Subcutaneous abdominal adipose tissue (tissue), 5 donors: ENCODE data around the gene DOK6.

Experiments
- H3K27ac ChIP-seq: one replicate; pipeline ENCODE4 v1.7.0; 2013; ENCODE audit warnings: low read depth, mild to moderate bottlenecking, inconsistent platforms, low read length, moderate library complexity
- H3K27me3 ChIP-seq, 5 donors: one replicate each; pipeline ENCODE4 v1.7.0; 2013; ENCODE audit warnings: low read length in 5 of 5, inconsistent platforms in 1 of 5; ENCODE audit not compliant: control insufficient read depth in 5 of 5, insufficient read depth in 4 of 5
- H3K36me3 ChIP-seq, 5 donors: one replicate each; pipeline ENCODE4 v1.7.0; 2013; ENCODE audit warnings: low read length in 5 of 5; ENCODE audit not compliant: control insufficient read depth in 5 of 5, insufficient read depth in 5 of 5
- H3K4me1 ChIP-seq, 5 donors: one replicate each; pipeline ENCODE4 v1.7.0; 2013; ENCODE audit warnings: low read length in 5 of 5, mild to moderate bottlenecking in 3 of 5, moderate library complexity in 1 of 5; ENCODE audit not compliant: control insufficient read depth in 5 of 5, insufficient read depth in 5 of 5
- H3K4me3 ChIP-seq, 5 donors: one replicate each; pipeline ENCODE4 v1.7.0; 2013; ENCODE audit warnings: low read length in 5 of 5, low read depth in 1 of 5
- H3K9ac ChIP-seq, 5 donors: one replicate each; pipeline ENCODE4 v1.7.0; 2013; ENCODE audit warnings: low read length in 5 of 5, mild to moderate bottlenecking in 4 of 5, moderate library complexity in 3 of 5
- H3K9me3 ChIP-seq, 5 donors: one replicate each; pipeline ENCODE4 v1.7.0; 2013; ENCODE audit warnings: low read length in 5 of 5; ENCODE audit not compliant: control insufficient read depth in 5 of 5
- donor health status: healthy.
- donor health status: healthy.
- donor health status: healthy.
- donor health status: healthy.
- donor health status: healthy.

The DOK6 gene

GRCh38 chr18:69590150-69590549, 189.5 kb downstream of the DOK6 start:
- H3K27me3 ChIP-seq: no peaks in the 10 kb centered on the region
- H3K4me3 ChIP-seq: no peak overlapping the region
- H3K9ac ChIP-seq: no peak overlapping the region

GRCh38 chr18:69596345-69596744, 195.7 kb downstream of the DOK6 start:
- Histone ChIP-seq H3K36me3 (no peaks in the 10 kb centered on the region), H3K4me1 (no peaks in the 10 kb centered on the region), H3K9me3 (peaks cover 0 to 11% (median 0%) of the 10 kb centered on the region in 5 donors), H3K9ac (no peak overlapping the region), H3K27me3 (no peaks in the 10 kb centered on the region), H3K4me3 (no peak overlapping the region), H3K27ac (no peak overlapping the region)

More at GRCh38 chr18:69590150-69590549, 189.5 kb downstream of the DOK6 start:
- Histone ChIP-seq H3K9me3 (no peaks in the 10 kb centered on the region), H3K36me3 (no peaks in the 10 kb centered on the region), H3K27ac (no peak overlapping the region), H3K4me1 (no peaks in the 10 kb centered on the region)

GRCh38 chr18:69597561-69597960, 196.9 kb downstream of the DOK6 start:
- H3K9ac ChIP-seq: no peak overlapping the region
- H3K4me1 ChIP-seq: no peaks in the 10 kb centered on the region
- no peak overlapping the region for H3K27ac ChIP-seq
- peaks cover 0 to 11% (median 3%) of the 10 kb centered on the region in 5 donors for H3K9me3 ChIP-seq
- no peak overlapping the region for H3K4me3 ChIP-seq
- H3K27me3 ChIP-seq: no peaks in the 10 kb centered on the region
- H3K36me3 ChIP-seq: no peaks in the 10 kb centered on the region

GRCh38 chr18:69599377-69599776, 198.7 kb downstream of the DOK6 start:
- Histone ChIP-seq H3K4me3 (no peak overlapping the region), H3K4me1 (no peaks in the 10 kb centered on the region), H3K9me3 (peaks cover 0 to 11% (median 3%) of the 10 kb centered on the region in 5 donors), H3K9ac (no peak overlapping the region), H3K27me3 (no peaks in the 10 kb centered on the region), H3K27ac (no peak overlapping the region), H3K36me3 (no peaks in the 10 kb centered on the region)

- Histone ChIP-seq H3K9me3 (no peaks in the 10 kb centered on the region), H3K4me3 (no peak overlapping the region), H3K27me3 (no peaks in the 10 kb centered on the region), H3K27ac (no peak overlapping the region), H3K36me3 (no peaks in the 10 kb centered on the region), H3K9ac (no peak overlapping the region), H3K4me1 (no peaks in the 10 kb centered on the region)
Measured at GRCh38 chr18:69612242-69612641, 211.6 kb downstream of the DOK6 start.

GRCh38 chr18:69616114-69616513, 215.4 kb downstream of the DOK6 start:
- Histone ChIP-seq H3K27ac (no peak overlapping the region), H3K27me3 (no peaks in the 10 kb centered on the region), H3K4me1 (no peaks in the 10 kb centered on the region), H3K36me3 (no peaks in the 10 kb centered on the region), H3K9me3 (no peaks in the 10 kb centered on the region), H3K4me3 (no peak overlapping the region), H3K9ac (no peak overlapping the region)

GRCh38 chr18:69617408-69617807, 216.7 kb downstream of the DOK6 start:
- Histone ChIP-seq H3K36me3 (no peaks in the 10 kb centered on the region), H3K4me1 (no peaks in the 10 kb centered on the region), H3K4me3 (no peak overlapping the region), H3K9me3 (no peaks in the 10 kb centered on the region), H3K9ac (no peak overlapping the region), H3K27ac (no peak overlapping the region), H3K27me3 (no peaks in the 10 kb centered on the region)

GRCh38 chr18:69617888-69618287, 217.2 kb downstream of the DOK6 start:
- Histone ChIP-seq H3K36me3 (no peaks in the 10 kb centered on the region), H3K27ac (no peak overlapping the region), H3K27me3 (no peaks in the 10 kb centered on the region), H3K4me1 (no peaks in the 10 kb centered on the region), H3K9ac (no peak overlapping the region), H3K9me3 (no peaks in the 10 kb centered on the region), H3K4me3 (no peak overlapping the region)

GRCh38 chr18:69622184-69622583, 221.5 kb downstream of the DOK6 start:
- H3K9ac ChIP-seq: no peak overlapping the region
- H3K9me3 ChIP-seq: no peaks in the 10 kb centered on the region
- no peaks in the 10 kb centered on the region for H3K36me3 ChIP-seq
- H3K4me1 ChIP-seq: peaks cover 0 to 3% (median 0%) of the 10 kb centered on the region in 5 donors
- no peaks in the 10 kb centered on the region for H3K27me3 ChIP-seq
- no peak overlapping the region for H3K4me3 ChIP-seq
- no peak overlapping the region for H3K27ac ChIP-seq

- Histone ChIP-seq H3K4me3 (no peak overlapping the region), H3K27me3 (no peaks in the 10 kb centered on the region), H3K27ac (no peak overlapping the region), H3K9me3 (no peaks in the 10 kb centered on the region), H3K4me1 (peaks cover 0 to 3% (median 0%) of the 10 kb centered on the region in 5 donors), H3K36me3 (no peaks in the 10 kb centered on the region), H3K9ac (no peak overlapping the region)
Measured at GRCh38 chr18:69622961-69623360, 222.3 kb downstream of the DOK6 start.

- Histone ChIP-seq H3K27me3 (no peaks in the 10 kb centered on the region), H3K9ac (no peak overlapping the region), H3K9me3 (no peaks in the 10 kb centered on the region), H3K4me1 (peaks cover 0 to 10% (median 0%) of the 10 kb centered on the region in 5 donors), H3K27ac (no peak overlapping the region), H3K36me3 (no peaks in the 10 kb centered on the region), H3K4me3 (no peak overlapping the region)
Measured at GRCh38 chr18:69626171-69626570, 225.5 kb downstream of the DOK6 start.
